DND-41 (cell line): ENCODE results near the gene ASPRV1.

Experiments
- EZH2 ChIP-seq: IDR thresholded peaks from 3 replicates; pipeline ENCODE4 v1.6.1; 2012; ENCODE audit warnings: borderline replicate concordance, low read depth, mild to moderate bottlenecking, moderate library complexity, low read length, inconsistent platforms; ENCODE audit not compliant: severe bottlenecking
- TF ChIP-seq, protein P1 (sequence below): IDR thresholded peaks from 2 replicates; pipeline ENCODE4 v1.5.1; 2012; ENCODE audit warnings: borderline replicate concordance, low read length, moderate library complexity, mild to moderate bottlenecking; ENCODE audit not compliant: poor library complexity, severe bottlenecking; ENCODE audit errors: extremely low read depth

DNA sequence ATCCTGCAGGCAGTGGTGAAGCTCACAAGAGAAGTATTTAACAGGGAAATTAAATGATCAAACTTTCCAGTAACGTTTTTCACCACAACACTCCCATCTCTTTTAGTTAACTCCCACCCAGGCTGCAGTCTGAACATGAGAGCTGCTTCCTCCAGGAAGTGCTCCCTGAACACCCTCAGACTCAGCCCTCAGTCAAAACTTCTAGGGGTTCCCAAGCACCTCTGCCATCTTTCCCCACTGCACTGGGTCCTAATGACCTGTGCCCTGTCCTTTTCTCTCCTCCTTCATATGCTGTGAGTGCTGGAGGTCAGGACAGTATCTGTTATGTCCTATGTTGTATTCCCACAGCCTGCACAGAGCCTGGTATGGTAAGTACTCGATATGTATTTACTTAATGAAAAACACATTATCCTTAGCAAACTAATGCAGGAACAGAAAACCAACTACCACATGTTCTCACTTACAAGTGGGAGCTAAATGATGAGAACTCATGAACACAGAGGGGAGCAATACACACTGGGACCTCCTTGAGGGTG lies 49.2 kb upstream of the ASPRV1 start:
- TF ChIP-seq, protein P1, sequence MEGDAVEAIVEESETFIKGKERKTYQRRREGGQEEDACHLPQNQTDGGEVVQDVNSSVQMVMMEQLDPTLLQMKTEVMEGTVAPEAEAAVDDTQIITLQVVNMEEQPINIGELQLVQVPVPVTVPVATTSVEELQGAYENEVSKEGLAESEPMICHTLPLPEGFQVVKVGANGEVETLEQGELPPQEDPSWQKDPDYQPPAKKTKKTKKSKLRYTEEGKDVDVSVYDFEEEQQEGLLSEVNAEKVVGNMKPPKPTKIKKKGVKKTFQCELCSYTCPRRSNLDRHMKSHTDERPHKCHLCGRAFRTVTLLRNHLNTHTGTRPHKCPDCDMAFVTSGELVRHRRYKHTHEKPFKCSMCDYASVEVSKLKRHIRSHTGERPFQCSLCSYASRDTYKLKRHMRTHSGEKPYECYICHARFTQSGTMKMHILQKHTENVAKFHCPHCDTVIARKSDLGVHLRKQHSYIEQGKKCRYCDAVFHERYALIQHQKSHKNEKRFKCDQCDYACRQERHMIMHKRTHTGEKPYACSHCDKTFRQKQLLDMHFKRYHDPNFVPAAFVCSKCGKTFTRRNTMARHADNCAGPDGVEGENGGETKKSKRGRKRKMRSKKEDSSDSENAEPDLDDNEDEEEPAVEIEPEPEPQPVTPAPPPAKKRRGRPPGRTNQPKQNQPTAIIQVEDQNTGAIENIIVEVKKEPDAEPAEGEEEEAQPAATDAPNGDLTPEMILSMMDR, result no peak
- no peak for TF ChIP-seq EZH2
